Neural cell (in vitro differentiated cells): ENCODE results near the gene COPS9. TPM values are rescaled to one million over a fixed set of nuclear protein-coding genes. Genes with fewer than 3 reads are reported as not detected.

ENCODE experiments used
- H2AFZ ChIP-seq: fragments of 200-600, 300-800 bp; sonication (generic), shearing (Covaris generic); 2 replicates; pipeline ENCODE4 v1.6.0; 2014; ENCODE audit warnings: low read depth, mild to moderate bottlenecking, antibody characterized with exemption, low read length, moderate library complexity
- H3F3A ChIP-seq: fragments of 200-600 bp; shearing (Covaris generic); 2 replicates; pipeline ENCODE4 v1.6.1; 2016; ENCODE audit warnings: mild to moderate bottlenecking, moderate library complexity, mixed read lengths, antibody characterized with exemption, low read length; ENCODE audit not compliant: insufficient read depth, poor library complexity, severe bottlenecking
- H3K27ac ChIP-seq: fragments of 200-600, 300-800 bp; sonication (generic), shearing (Covaris generic); 2 replicates; pipeline ENCODE4 v1.5.1; 2014; ENCODE audit warnings: mild to moderate bottlenecking, low read length, moderate library complexity
- H3K27me3 ChIP-seq: fragments of 300-800, 200-600 bp; sonication (generic), shearing (Covaris generic); 2 replicates; pipeline ENCODE4 v1.6.0; 2014; ENCODE audit warnings: mild to moderate bottlenecking, low read depth, low read length, moderate library complexity; ENCODE audit not compliant: insufficient read depth
- H3K36me3 ChIP-seq: fragments of 300-800, 200-600 bp; sonication (generic), shearing (Covaris generic); 2 replicates; pipeline ENCODE4 v1.5.1; 2014; ENCODE audit warnings: mild to moderate bottlenecking, antibody characterized with exemption, low read length, moderate library complexity; ENCODE audit not compliant: insufficient read depth
- H3K4me2 ChIP-seq: fragments of 300-800, 200-600 bp; sonication (generic), shearing (Covaris generic); 2 replicates; pipeline ENCODE4 v1.6.0; 2014; ENCODE audit warnings: mild to moderate bottlenecking, low read length
- H3K4me3 ChIP-seq: fragments of 300-800, 200-600 bp; sonication (generic), shearing (Covaris generic); 2 replicates; pipeline ENCODE4 v1.5.1; 2014; ENCODE audit warnings: mild to moderate bottlenecking, low read length, moderate library complexity
- H3K79me2 ChIP-seq: fragments of 200-600 bp; shearing (Covaris generic); replicated peaks from 2 replicates; pipeline ENCODE4 v1.6.0; 2014; ENCODE audit warnings: mild to moderate bottlenecking, low read length, moderate library complexity; ENCODE audit not compliant: insufficient read depth
- H3K9ac ChIP-seq: fragments of 300-800, 200-600 bp; sonication (generic), shearing (Covaris generic); 2 replicates; pipeline ENCODE4 v1.6.1; 2016; ENCODE audit warnings: mild to moderate bottlenecking, low read length, mixed read lengths
- H3K9me2 ChIP-seq: fragments of 200-600 bp; shearing (Covaris generic); 2 replicates; pipeline ENCODE4 v1.6.1; 2016; ENCODE audit warnings: mild to moderate bottlenecking, low read length, mixed read lengths; ENCODE audit not compliant: insufficient read depth
- H3K9me3 ChIP-seq: fragments of 200-600, 300-800 bp; sonication (generic), shearing (Covaris generic); 2 replicates; pipeline ENCODE4 v1.6.1; 2016; ENCODE audit warnings: mild to moderate bottlenecking, mixed run types, low read length, moderate library complexity, mixed read lengths
- H4K20me1 ChIP-seq: fragments of 200-600 bp; shearing (Covaris generic); 2 replicates; pipeline ENCODE4 v1.6.1; 2016; ENCODE audit warnings: mild to moderate bottlenecking, mixed run types; ENCODE audit not compliant: insufficient read depth
- CTCF ChIP-seq: fragments of 450-650 bp; IDR thresholded peaks from 2 replicates; pipeline ENCODE4 v1.5.1; 2014; ENCODE audit warnings: antibody characterized with exemption, mild to moderate bottlenecking, moderate library complexity; ENCODE audit not compliant: poor library complexity, severe bottlenecking
- EP300 ChIP-seq: fragments of 450-650 bp; conservative IDR thresholded peaks from 2 replicates; pipeline ENCODE4 v1.6.1; 2014; ENCODE audit warnings: antibody characterized with exemption, mild to moderate bottlenecking, moderate library complexity; ENCODE audit not compliant: poor library complexity, severe bottlenecking
- EZH2 ChIP-seq: fragments of 200-600, 300-800 bp; shearing (Covaris generic), sonication (generic); IDR thresholded peaks from 2 replicates; pipeline ENCODE4 v1.6.1; 2014; ENCODE audit warnings: antibody characterized with exemption, low read length, borderline replicate concordance, mild to moderate bottlenecking; ENCODE audit not compliant: insufficient read depth, poor library complexity, severe bottlenecking
- MXI1 ChIP-seq: fragments of 450-650 bp; conservative IDR thresholded peaks from 2 replicates; pipeline ENCODE4 v1.6.1; 2014; ENCODE audit warnings: antibody characterized with exemption, mild to moderate bottlenecking; ENCODE audit not compliant: poor library complexity, severe bottlenecking
- POLR2AphosphoS5 ChIP-seq: IDR thresholded peaks from 2 replicates; pipeline ENCODE4 v1.6.1; 2012
- RAD21 ChIP-seq: fragments of 450-650 bp; conservative IDR thresholded peaks from 2 replicates; pipeline ENCODE4 v1.6.1; 2014; ENCODE audit warnings: antibody characterized with exemption, mild to moderate bottlenecking, moderate library complexity
- SMC3 ChIP-seq: fragments of 450-650 bp; conservative IDR thresholded peaks from 2 replicates; pipeline ENCODE4 v1.6.1; 2014; ENCODE audit warnings: antibody characterized with exemption, mild to moderate bottlenecking, moderate library complexity; ENCODE audit not compliant: poor library complexity
- TAF1 ChIP-seq: IDR thresholded peaks from 2 replicates; pipeline ENCODE4 v1.6.1; 2012; ENCODE audit warnings: low read depth
- polyA plus RNA-seq: library from polyadenylated mRNA; depleted of rRNA; stranded (reverse); fragments of >200 nt; gene quantifications from 2 replicates; pipeline ENCODE4 v1.2.3, GENCODE V29; 2014
- TF ChIP-seq, protein P1 (sequence below): IDR thresholded peaks from 2 replicates; pipeline ENCODE4 v1.6.1; 2012; ENCODE audit warnings: borderline replicate concordance

The COPS9 gene
- polyA plus RNA-seq, 1 donor from 2014 or later: 359 TPM

- no peak for TF ChIP-seq TAF1
- H3K9me2 ChIP-seq: no peaks in the 10 kb centered on the region
- no peaks in the 10 kb centered on the region for H3K79me2 ChIP-seq
- H3K9ac ChIP-seq: no peak overlapping the region
- no peak overlapping the region for H3K4me3 ChIP-seq
- no peaks in the 10 kb centered on the region for H3K36me3 ChIP-seq
- no peaks in the 10 kb centered on the region for H3K9me3 ChIP-seq
- no peaks in the 10 kb centered on the region for H3F3A ChIP-seq
- H2AFZ ChIP-seq: no peak overlapping the region
- peaks cover 19% of the 10 kb centered on the region for H3K27me3 ChIP-seq
- H3K27ac ChIP-seq: no peak overlapping the region
- H3K4me2 ChIP-seq: no peak overlapping the region
- H4K20me1 ChIP-seq: no peaks in the 10 kb centered on the region
These were observed 37.8 kb downstream of the COPS9 start for GRCh38 chr2:240098349-240098748.

DNA sequence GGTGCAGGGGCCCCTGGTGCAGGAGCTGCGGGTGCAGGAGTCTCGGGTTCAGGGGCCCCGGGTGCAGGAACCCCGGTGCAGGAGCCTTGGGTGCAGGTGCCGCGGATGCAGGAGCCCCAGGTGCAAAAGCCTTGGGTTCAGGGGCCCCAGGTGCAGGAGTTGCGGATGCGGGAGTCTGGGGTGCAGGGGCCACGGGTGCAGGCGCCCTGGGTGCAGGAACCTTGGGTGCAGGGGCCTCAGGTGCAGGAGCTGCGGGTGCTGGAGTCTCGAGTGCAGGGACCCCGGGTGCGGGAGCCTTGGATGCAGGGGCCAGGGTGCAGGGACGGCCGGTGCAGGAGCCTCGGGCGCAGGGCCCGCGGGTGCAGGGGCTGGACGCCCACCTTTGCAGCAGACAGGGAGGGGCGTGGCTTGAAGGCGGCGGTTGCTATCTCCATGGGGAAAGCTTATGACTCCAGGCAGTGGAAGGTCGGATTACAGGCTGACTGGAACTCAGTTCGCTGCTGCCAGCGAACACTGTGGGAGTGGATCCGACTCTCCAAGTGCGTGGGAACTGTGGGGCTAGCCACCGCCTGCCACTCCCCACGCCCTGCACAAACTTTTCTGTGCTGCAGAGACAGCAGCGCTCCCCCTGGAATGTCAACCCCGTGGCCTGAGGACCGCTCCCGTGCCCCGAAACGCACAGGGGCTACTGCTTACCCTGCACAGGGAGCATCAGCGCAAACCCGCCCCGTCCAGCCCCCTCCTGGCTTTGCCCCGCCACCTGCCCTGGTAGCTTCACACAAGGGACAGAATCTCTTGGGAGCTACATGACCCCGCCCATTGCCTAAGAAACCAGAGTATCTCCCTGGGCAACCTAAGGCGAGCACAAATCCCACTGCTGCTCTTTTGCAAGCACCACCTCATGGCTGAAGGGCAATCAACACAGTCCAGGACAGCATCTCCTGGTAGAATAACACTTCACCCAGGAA lies 40.3 kb downstream of the COPS9 start:
- H3K9me2 ChIP-seq: no peaks in the 10 kb centered on the region
- no peaks in the 10 kb centered on the region for H3K79me2 ChIP-seq
- H3K4me2 ChIP-seq: no peak overlapping the region
- H3K9ac ChIP-seq: no peak overlapping the region
- H2AFZ ChIP-seq: no peak overlapping the region
- H3F3A ChIP-seq: no peaks in the 10 kb centered on the region
- H3K27me3 ChIP-seq: peaks cover 19% of the 10 kb centered on the region
- H4K20me1 ChIP-seq: no peaks in the 10 kb centered on the region
- H3K27ac ChIP-seq: no peak overlapping the region
- no peaks in the 10 kb centered on the region for H3K9me3 ChIP-seq
- no peak for TF ChIP-seq RAD21
- no peak for TF ChIP-seq EZH2
- TF ChIP-seq POLR2AphosphoS5: no peak
- no peak for TF ChIP-seq CTCF
- TF ChIP-seq TAF1: no peak
- TF ChIP-seq EP300: no peak
- TF ChIP-seq, protein P1, sequence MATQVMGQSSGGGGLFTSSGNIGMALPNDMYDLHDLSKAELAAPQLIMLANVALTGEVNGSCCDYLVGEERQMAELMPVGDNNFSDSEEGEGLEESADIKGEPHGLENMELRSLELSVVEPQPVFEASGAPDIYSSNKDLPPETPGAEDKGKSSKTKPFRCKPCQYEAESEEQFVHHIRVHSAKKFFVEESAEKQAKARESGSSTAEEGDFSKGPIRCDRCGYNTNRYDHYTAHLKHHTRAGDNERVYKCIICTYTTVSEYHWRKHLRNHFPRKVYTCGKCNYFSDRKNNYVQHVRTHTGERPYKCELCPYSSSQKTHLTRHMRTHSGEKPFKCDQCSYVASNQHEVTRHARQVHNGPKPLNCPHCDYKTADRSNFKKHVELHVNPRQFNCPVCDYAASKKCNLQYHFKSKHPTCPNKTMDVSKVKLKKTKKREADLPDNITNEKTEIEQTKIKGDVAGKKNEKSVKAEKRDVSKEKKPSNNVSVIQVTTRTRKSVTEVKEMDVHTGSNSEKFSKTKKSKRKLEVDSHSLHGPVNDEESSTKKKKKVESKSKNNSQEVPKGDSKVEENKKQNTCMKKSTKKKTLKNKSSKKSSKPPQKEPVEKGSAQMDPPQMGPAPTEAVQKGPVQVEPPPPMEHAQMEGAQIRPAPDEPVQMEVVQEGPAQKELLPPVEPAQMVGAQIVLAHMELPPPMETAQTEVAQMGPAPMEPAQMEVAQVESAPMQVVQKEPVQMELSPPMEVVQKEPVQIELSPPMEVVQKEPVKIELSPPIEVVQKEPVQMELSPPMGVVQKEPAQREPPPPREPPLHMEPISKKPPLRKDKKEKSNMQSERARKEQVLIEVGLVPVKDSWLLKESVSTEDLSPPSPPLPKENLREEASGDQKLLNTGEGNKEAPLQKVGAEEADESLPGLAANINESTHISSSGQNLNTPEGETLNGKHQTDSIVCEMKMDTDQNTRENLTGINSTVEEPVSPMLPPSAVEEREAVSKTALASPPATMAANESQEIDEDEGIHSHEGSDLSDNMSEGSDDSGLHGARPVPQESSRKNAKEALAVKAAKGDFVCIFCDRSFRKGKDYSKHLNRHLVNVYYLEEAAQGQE: no peak
- no peak for TF ChIP-seq SMC3
- no peak for TF ChIP-seq MXI1
- no peaks in the 10 kb centered on the region for H3K36me3 ChIP-seq
- no peak overlapping the region for H3K4me3 ChIP-seq
